ENCODE data around the gene CIPC. TPM values are rescaled to one million over a fixed set of nuclear protein-coding genes. Genes with fewer than 3 reads are reported as not detected.

Gene CIPC
- total RNA-seq, 2 donors from 2014 or later: 64.7 to 87.8 TPM

- Histone ChIP-seq H3K4me3 (no peak overlapping the region), H3K9me3 (no peaks in the 10 kb centered on the region), H3K27ac (peak overlapping the region; percentile 77 to 82), H3K4me1 (peaks cover 6 to 64% of the 10 kb centered on the region in 2 donors), H3K36me3 (no peaks in the 10 kb centered on the region), H3K27me3 (no peaks in the 10 kb centered on the region)
- peak; percentile 74 to 91 for TF ChIP-seq CTCF (IDR thresholded peaks at IDR 0.05)
- DNase-seq (ENCODE audit: low spot score): peak; percentile 68
These were observed 30.2 kb upstream of the CIPC start for GRCh38 chr14:77067632-77068516.

GRCh38 chr14:77068517-77069200 is 29.4 kb upstream of the CIPC start:
- Histone ChIP-seq H3K4me1 (peaks cover 6 to 59% of the 10 kb centered on the region in 2 donors), H3K4me3 (no peak overlapping the region), H3K9me3 (no peaks in the 10 kb centered on the region), H3K27me3 (no peaks in the 10 kb centered on the region), H3K36me3 (no peaks in the 10 kb centered on the region), H3K27ac (peak overlapping the region; percentile 77 to 82)
- peak; percentile 9 to 27 for TF ChIP-seq CTCF (IDR thresholded peaks at IDR 0.05)
- DNase-seq (ENCODE audit: low spot score): no peak

GRCh38 chr14:77069551-77069950 is 28.5 kb upstream of the CIPC start:
- no peak for DNase-seq (ENCODE audit: low spot score)
- peak overlapping the region; percentile 67 to 82 for H3K27ac ChIP-seq
- peaks cover 6 to 52% of the 10 kb centered on the region in 2 donors for H3K4me1 ChIP-seq
- H3K36me3 ChIP-seq: no peaks in the 10 kb centered on the region
- H3K9me3 ChIP-seq: no peaks in the 10 kb centered on the region
- H3K27me3 ChIP-seq: no peaks in the 10 kb centered on the region
- TF ChIP-seq CTCF (IDR thresholded peaks at IDR 0.05): no peak
- no peak overlapping the region for H3K4me3 ChIP-seq

GRCh38 chr14:77071938-77072388 is 26.1 kb upstream of the CIPC start:
- no peaks in the 10 kb centered on the region for H3K36me3 ChIP-seq
- H3K4me1 ChIP-seq: peaks cover 6 to 62% of the 10 kb centered on the region in 2 donors
- TF ChIP-seq CTCF (IDR thresholded peaks at IDR 0.05): no peak
- no peaks in the 10 kb centered on the region for H3K9me3 ChIP-seq
- no peaks in the 10 kb centered on the region for H3K27me3 ChIP-seq
- no peak overlapping the region for H3K27ac ChIP-seq
- no peak overlapping the region for H3K4me3 ChIP-seq
- no peak for DNase-seq (ENCODE audit: low spot score)

GRCh38 chr14:77074969-77075368 is 23.1 kb upstream of the CIPC start:
- H3K4me3 ChIP-seq: peak overlapping the region in 1 of 2 donors; percentile 28
- H3K27me3 ChIP-seq: no peaks in the 10 kb centered on the region
- no peak for TF ChIP-seq CTCF (IDR thresholded peaks at IDR 0.05)
- H3K36me3 ChIP-seq: no peaks in the 10 kb centered on the region
- DNase-seq (ENCODE audit: low spot score): no peak
- peaks cover 0 to under 1% of the 10 kb centered on the region in 2 donors for H3K9me3 ChIP-seq
- peak overlapping the region; percentile 86 to 90 for H3K27ac ChIP-seq
- H3K4me1 ChIP-seq: peaks cover 0 to 36% of the 10 kb centered on the region in 2 donors

All from right atrium auricular region (tissue), 2 donors.